SH-SY5Y (cell line): ENCODE results near the gene NELL2.

Source experiments
- GATA2 ChIP-seq: IDR thresholded peaks from 2 replicates; pipeline ENCODE4 v1.6.1; 2011; ENCODE audit warnings: mild to moderate bottlenecking, low read depth, low read length
- GATA3 ChIP-seq: IDR thresholded peaks from 2 replicates; pipeline ENCODE4 v1.6.1; 2011; ENCODE audit warnings: low read depth, mild to moderate bottlenecking, low read length, moderate library complexity

The NELL2 gene

DNA sequence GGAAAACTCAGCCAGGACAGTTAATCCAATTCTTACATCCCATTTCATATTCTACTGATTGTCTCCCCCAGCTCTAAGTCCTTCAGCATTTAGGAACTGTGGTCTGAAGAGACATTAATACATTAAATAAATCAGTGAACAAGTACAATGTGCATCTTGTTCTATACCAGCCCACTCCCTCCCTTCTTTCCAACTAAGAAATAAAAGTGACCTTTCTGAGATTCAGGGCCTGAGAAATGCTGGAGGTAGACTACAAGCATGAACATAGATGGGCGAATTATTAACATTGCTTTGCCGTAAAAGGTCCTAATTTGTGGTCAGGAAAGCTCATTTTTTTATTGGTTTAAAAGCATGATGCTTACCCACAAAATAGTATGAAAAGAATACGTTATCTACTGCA lies 113.1 kb downstream of the NELL2 start:
- TF ChIP-seq GATA3 (no peak), GATA2 (no peak)

- TF ChIP-seq GATA3 (no peak), GATA2 (no peak)
Measured at GRCh38 chr12:44759289-44759688, 116.8 kb downstream of the NELL2 start.

GRCh38 chr12:44750468-44750867 lies 125.6 kb downstream of the NELL2 start:
- TF ChIP-seq GATA3: no peak
- TF ChIP-seq GATA2: no peak

DNA sequence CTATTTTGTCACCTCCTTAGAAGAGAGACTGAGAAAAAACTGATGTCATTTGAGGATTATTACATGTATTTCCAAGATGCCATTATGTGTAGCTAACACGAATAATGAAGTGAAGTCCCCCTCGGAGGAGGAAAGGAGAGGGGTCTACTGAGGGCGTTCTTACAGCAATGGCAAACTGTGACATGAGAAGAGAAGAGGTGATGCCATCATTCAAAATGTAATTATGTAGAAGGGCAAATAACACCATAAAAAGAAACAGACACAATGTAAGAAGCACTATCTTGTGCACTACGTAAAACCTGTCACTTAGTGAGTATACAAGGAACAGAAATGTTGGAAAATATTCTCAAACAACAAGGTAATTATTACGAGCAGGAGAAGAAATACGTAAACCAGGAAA lies 126.5 kb downstream of the NELL2 start:
- no peak for TF ChIP-seq GATA2
- no peak for TF ChIP-seq GATA3

GRCh38 chr12:44748950-44749468 lies 127.1 kb downstream of the NELL2 start:
- TF ChIP-seq GATA2: no peak
- TF ChIP-seq GATA3: no peak

- no peak for TF ChIP-seq GATA2
- no peak for TF ChIP-seq GATA3
Measured at GRCh38 chr12:44738051-44738450, 138.1 kb downstream of the NELL2 start.

DNA sequence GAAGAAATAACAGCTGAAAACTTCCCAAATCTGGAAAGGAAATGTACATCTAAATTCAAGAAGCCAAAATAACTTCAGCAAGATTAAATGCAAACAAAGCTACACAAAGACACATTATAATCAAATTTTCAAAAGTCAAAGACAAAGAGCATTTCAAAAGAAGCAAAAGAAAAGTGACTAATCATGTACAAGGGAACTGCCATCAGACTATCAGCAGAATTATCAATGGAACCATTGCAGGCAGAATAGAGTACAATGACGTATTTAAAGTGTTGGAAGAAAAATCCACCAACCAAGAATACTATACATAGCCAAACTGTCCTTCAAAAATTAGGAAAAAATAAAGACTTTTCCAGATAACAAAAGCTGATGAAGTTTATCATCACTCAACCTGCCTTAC lies 147.5 kb downstream of the NELL2 start:
- TF ChIP-seq GATA3: no peak
- TF ChIP-seq GATA2: no peak

DNA sequence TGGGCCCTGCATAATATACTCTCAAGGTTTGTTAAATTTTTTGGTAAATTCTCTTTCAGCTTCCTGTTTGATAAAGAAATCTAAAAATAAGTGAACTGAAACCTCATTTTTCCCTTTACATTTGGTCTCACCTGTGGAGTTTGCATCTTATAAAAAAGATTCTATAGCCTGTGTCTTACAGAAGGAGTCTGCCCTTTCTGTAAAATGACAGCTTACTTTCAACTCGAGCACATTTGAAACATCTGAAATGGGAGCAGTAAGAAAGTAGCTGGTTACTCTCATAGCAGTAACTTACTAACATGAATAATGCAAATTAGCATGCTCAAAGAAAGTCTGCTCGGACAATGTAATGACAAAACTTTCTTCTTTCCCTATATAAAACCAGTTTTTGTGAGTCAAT lies 155.8 kb downstream of the NELL2 start:
- TF ChIP-seq GATA2 (no peak), GATA3 (no peak)

GRCh38 chr12:44717612-44718011 lies 158.5 kb downstream of the NELL2 start:
- TF ChIP-seq GATA3 (no peak), GATA2 (no peak)

GRCh38 chr12:44716711-44717110 lies 159.4 kb downstream of the NELL2 start:
- TF ChIP-seq GATA2 (no peak), GATA3 (no peak)

- TF ChIP-seq GATA3 (no peak), GATA2 (no peak)
Measured at GRCh38 chr12:44711736-44712135, 164.4 kb downstream of the NELL2 start.

DNA sequence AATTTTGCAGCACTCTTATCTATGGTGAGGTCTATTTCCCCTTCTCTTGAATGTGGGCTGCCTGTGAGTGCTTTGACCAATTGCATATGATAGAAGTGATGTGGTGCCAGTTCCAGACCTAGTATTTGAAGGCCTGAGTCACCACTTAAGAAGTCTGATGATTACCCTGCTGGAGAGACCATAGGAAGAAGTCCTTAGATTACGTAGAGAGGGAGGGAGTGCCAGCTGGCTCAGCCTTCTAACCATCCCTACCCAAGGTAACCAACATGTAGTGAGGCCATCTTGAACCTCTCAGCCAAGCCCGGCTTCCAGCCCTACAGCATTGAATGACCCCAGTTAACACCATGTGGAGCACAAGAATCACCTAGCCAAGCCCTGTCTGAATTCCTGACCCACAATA lies 166.9 kb downstream of the NELL2 start:
- TF ChIP-seq GATA3 (no peak), GATA2 (no peak)

DNA sequence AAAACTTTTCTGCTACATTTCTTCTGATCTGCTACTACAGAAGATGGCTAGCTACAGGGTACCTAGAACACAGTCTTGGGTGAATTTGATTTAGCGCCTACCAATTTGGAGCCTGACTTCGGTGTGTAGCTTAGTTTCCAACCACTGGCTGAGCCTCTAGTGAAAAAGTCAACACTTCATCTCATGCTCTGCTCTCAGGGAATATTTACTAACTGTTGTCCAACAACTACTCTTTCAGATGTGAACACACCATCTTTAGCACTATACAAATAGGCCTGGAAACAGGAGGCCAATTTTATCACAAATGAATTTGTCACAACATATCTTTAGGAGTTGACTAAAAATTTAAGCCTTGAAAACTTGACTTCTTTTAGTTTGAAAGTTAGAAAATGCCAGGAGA lies 167.9 kb downstream of the NELL2 start:
- no peak for TF ChIP-seq GATA2
- no peak for TF ChIP-seq GATA3

- TF ChIP-seq GATA3 (no peak), GATA2 (no peak)
Measured at GRCh38 chr12:44703182-44703910, 172.8 kb downstream of the NELL2 start.

- TF ChIP-seq GATA2: no peak; the same call in 1 of the 2 replicates
- TF ChIP-seq GATA3: peak; percentile 88
Measured at GRCh38 chr12:44697511-44697910, 178.6 kb downstream of the NELL2 start.
